Mesenchymal stem cell (in vitro differentiated cells and primary cell): ENCODE measurements around the gene NR1H2.

Source experiments
- DNase-seq: peaks from one replicate; pipeline ENCODE4 v3.0.0-alpha.2; 2013
- H2AFZ ChIP-seq: one replicate; pipeline ENCODE4 v1.6.1; 2013; ENCODE audit warnings: low read depth, mild to moderate bottlenecking, control low read depth, inconsistent platforms, low read length, moderate library complexity
- H2AK5ac ChIP-seq: 2 replicates; pipeline ENCODE4 v1.6.1; 2013; ENCODE audit warnings: low read length, moderate library complexity, mild to moderate bottlenecking, inconsistent platforms; ENCODE audit not compliant: severe bottlenecking
- H2BK120ac ChIP-seq: one replicate; pipeline ENCODE4 v1.6.1; 2013; ENCODE audit warnings: low read depth, mild to moderate bottlenecking, inconsistent platforms, low read length, moderate library complexity
- H2BK12ac ChIP-seq, 2 experiments: one replicate each; pipeline ENCODE4 v1.6.1; 2013; ENCODE audit warnings: inconsistent platforms in 2 of 2, low read length in 2 of 2, mild to moderate bottlenecking in 2 of 2, moderate library complexity in 2 of 2, control low read depth in 1 of 2
- H2BK15ac ChIP-seq: one replicate; pipeline ENCODE4 v1.6.1; 2013; ENCODE audit warnings: mild to moderate bottlenecking, low read depth, inconsistent platforms; ENCODE audit not compliant: poor library complexity, severe bottlenecking
- H2BK5ac ChIP-seq: 2 replicates; pipeline ENCODE4 v1.6.1; 2013; ENCODE audit warnings: low read depth, mild to moderate bottlenecking, low read length, control low read depth, inconsistent platforms; ENCODE audit not compliant: poor library complexity, severe bottlenecking
- H3K14ac ChIP-seq, 2 experiments: one replicate each; pipeline ENCODE4 v1.6.1; 2013; ENCODE audit warnings: inconsistent platforms in 2 of 2, low read length in 2 of 2, control low read depth in 1 of 2, mild to moderate bottlenecking in 1 of 2, moderate library complexity in 1 of 2
- H3K18ac ChIP-seq, 2 experiments: one replicate each; pipeline ENCODE4 v1.6.1; 2013; ENCODE audit warnings: inconsistent platforms in 2 of 2, low read length in 2 of 2, control low read depth in 1 of 2, low read depth in 1 of 2, mild to moderate bottlenecking in 1 of 2
- H3K23ac ChIP-seq, 2 experiments: one replicate each; pipeline ENCODE4 v1.6.1; 2013; ENCODE audit warnings: inconsistent platforms in 2 of 2, low read length in 2 of 2, mild to moderate bottlenecking in 2 of 2, moderate library complexity in 2 of 2, control low read depth in 1 of 2
- H3K27ac ChIP-seq: 2 replicates; pipeline ENCODE4 v1.5.1; 2013; ENCODE audit warnings: mild to moderate bottlenecking, moderate library complexity, low read length, control low read depth, inconsistent platforms; ENCODE audit not compliant: poor library complexity, severe bottlenecking
- H3K27me3 ChIP-seq, 2 experiments: 2 replicates each; pipeline versions ENCODE4 v1.6.1 to v1.7.0; 2013; ENCODE audit warnings: low read length in 2 of 2, mild to moderate bottlenecking in 2 of 2, moderate library complexity in 2 of 2, control low read depth in 1 of 2, inconsistent platforms in 1 of 2; ENCODE audit not compliant: control insufficient read depth in 1 of 2, insufficient read depth in 1 of 2
- H3K36me3 ChIP-seq, 2 experiments: 2 replicates each; pipeline versions ENCODE4 v1.6.1 to v1.7.0; 2013; ENCODE audit warnings: low read length in 2 of 2, control low read depth in 1 of 2, inconsistent platforms in 1 of 2, low read depth in 1 of 2, mild to moderate bottlenecking in 1 of 2; ENCODE audit not compliant: insufficient read depth in 2 of 2, control insufficient read depth in 1 of 2
- H3K4ac ChIP-seq, 2 experiments: one replicate each; pipeline ENCODE4 v1.6.1; 2013; ENCODE audit warnings: inconsistent platforms in 2 of 2, low read length in 2 of 2, mild to moderate bottlenecking in 2 of 2, moderate library complexity in 2 of 2, control low read depth in 1 of 2, low read depth in 1 of 2
- H3K4me1 ChIP-seq: 2 replicates; pipeline ENCODE4 v1.6.1; 2013; ENCODE audit warnings: low read depth, low read length, control low read depth; ENCODE audit not compliant: control insufficient read depth, insufficient read depth
- H3K4me2 ChIP-seq: 2 replicates; pipeline ENCODE4 v1.6.1; 2013; ENCODE audit warnings: low read length, mild to moderate bottlenecking, inconsistent platforms; ENCODE audit not compliant: poor library complexity, severe bottlenecking
- H3K4me3 ChIP-seq, 2 experiments: 2 replicates each; pipeline versions ENCODE4 v1.5.1 to v1.7.0; 2013; ENCODE audit warnings: low read length in 2 of 2, mild to moderate bottlenecking in 2 of 2, control low read depth in 1 of 2, low read depth in 1 of 2; ENCODE audit not compliant: insufficient read depth in 1 of 2
- H3K79me1 ChIP-seq: replicated peaks from 2 replicates; pipeline ENCODE4 v1.6.1; 2013; ENCODE audit warnings: mild to moderate bottlenecking, control low read depth, low read length, inconsistent platforms; ENCODE audit not compliant: poor library complexity, severe bottlenecking
- H3K9ac ChIP-seq: 2 replicates; pipeline ENCODE4 v1.7.0; 2013; ENCODE audit warnings: mild to moderate bottlenecking, low read length, moderate library complexity
- H3K9me3 ChIP-seq: 2 replicates; pipeline ENCODE4 v1.7.0; 2013; ENCODE audit warnings: mild to moderate bottlenecking, low read length; ENCODE audit not compliant: control insufficient read depth
- H4K8ac ChIP-seq: one replicate; pipeline ENCODE4 v1.6.1; 2013; ENCODE audit warnings: inconsistent platforms, mild to moderate bottlenecking, low read length, moderate library complexity
- H4K91ac ChIP-seq: one replicate; pipeline ENCODE4 v1.6.1; 2013; ENCODE audit warnings: mild to moderate bottlenecking, low read length, inconsistent platforms
- WGBS: methylation state at CpG from one replicate; pipeline ENCODE4 v1.1.7; 2013; ENCODE audit warnings: mixed read lengths; 5-methylcytosine and 5-hydroxymethylcytosine counted together

Gene NR1H2

GRCh38 chr19:50357178-50358100 is 18.8 kb upstream of the NR1H2 start:
- 69% methylated on average over 50 of the region's 54 CpGs for WGBS
- H3K27me3 ChIP-seq = peaks cover 6 to 11% of the 10 kb centered on the region in 2 experiments
- H3K9me3 ChIP-seq = no peaks in the 10 kb centered on the region
- H2AFZ ChIP-seq = no peak overlapping the region
- no peak overlapping the region for H2AK5ac ChIP-seq
- H2BK15ac ChIP-seq = peak overlapping the region; percentile 4
- peak overlapping the region in 1 of 2 experiments; percentile 74 for H3K4me3 ChIP-seq
- H3K4ac ChIP-seq = no peak overlapping the region
- H3K36me3 ChIP-seq = no peaks in the 10 kb centered on the region
- peak; percentile 50 for DNase-seq
- no peak overlapping the region for H4K8ac ChIP-seq
- no peak overlapping the region for H2BK120ac ChIP-seq
- H3K4me2 ChIP-seq = no peak overlapping the region
- no peak overlapping the region for H3K27ac ChIP-seq
- H2BK5ac ChIP-seq = no peak overlapping the region
- no peak overlapping the region for H3K18ac ChIP-seq
- H3K79me1 ChIP-seq = no peaks in the 10 kb centered on the region
- no peak overlapping the region for H4K91ac ChIP-seq
- no peak overlapping the region for H2BK12ac ChIP-seq
- H3K23ac ChIP-seq = no peak overlapping the region
- peaks cover 3% of the 10 kb centered on the region for H3K4me1 ChIP-seq
- H3K9ac ChIP-seq = peak overlapping the region; percentile 78
- no peak overlapping the region for H3K14ac ChIP-seq

GRCh38 chr19:50358483-50359327 is 17.6 kb upstream of the NR1H2 start:
- peaks cover 3% of the 10 kb centered on the region for H3K4me1 ChIP-seq
- H3K27me3 ChIP-seq = peaks cover 6 to 10% of the 10 kb centered on the region in 2 experiments
- no peak overlapping the region for H3K23ac ChIP-seq
- no peak overlapping the region for H3K4ac ChIP-seq
- H3K36me3 ChIP-seq = no peaks in the 10 kb centered on the region
- H3K4me3 ChIP-seq = peak overlapping the region in 1 of 2 experiments; percentile 76
- 94% methylated on average over 54 of the region's 54 CpGs for WGBS
- H2AK5ac ChIP-seq = no peak overlapping the region
- H4K8ac ChIP-seq = no peak overlapping the region
- H2BK5ac ChIP-seq = no peak overlapping the region
- no peak overlapping the region for H3K14ac ChIP-seq
- H3K9ac ChIP-seq = peak overlapping the region; percentile 81
- H3K18ac ChIP-seq = no peak overlapping the region
- no peak overlapping the region for H3K4me2 ChIP-seq
- no peak overlapping the region for H3K27ac ChIP-seq
- no peaks in the 10 kb centered on the region for H3K9me3 ChIP-seq
- no peak for DNase-seq
- H2BK15ac ChIP-seq = no peak overlapping the region
- H2AFZ ChIP-seq = no peak overlapping the region
- no peaks in the 10 kb centered on the region for H3K79me1 ChIP-seq
- no peak overlapping the region for H2BK120ac ChIP-seq
- H4K91ac ChIP-seq = no peak overlapping the region
- no peak overlapping the region for H2BK12ac ChIP-seq

GRCh38 chr19:50359328-50359818 is 16.9 kb upstream of the NR1H2 start:
- 88% methylated on average over 11 of the region's 11 CpGs for WGBS
- Histone ChIP-seq H3K9ac (no peak overlapping the region), H2BK5ac (no peak overlapping the region), H3K36me3 (no peaks in the 10 kb centered on the region), H3K23ac (no peak overlapping the region), H2AFZ (no peak overlapping the region), H3K4me3 (no peak overlapping the region), H3K4ac (no peak overlapping the region), H4K8ac (no peak overlapping the region), H2AK5ac (no peak overlapping the region), H3K27me3 (peaks cover 6 to 10% of the 10 kb centered on the region in 2 experiments), H3K4me2 (no peak overlapping the region), H3K27ac (no peak overlapping the region), H2BK15ac (no peak overlapping the region), H4K91ac (no peak overlapping the region), H2BK120ac (no peak overlapping the region), H3K4me1 (peaks cover 3% of the 10 kb centered on the region), H3K14ac (no peak overlapping the region), H3K79me1 (no peaks in the 10 kb centered on the region), H2BK12ac (no peak overlapping the region), H3K9me3 (no peaks in the 10 kb centered on the region), H3K18ac (no peak overlapping the region)
- no peak for DNase-seq
